Measurements from ENCODE around the gene SPSB3. TPM values are rescaled to one million over a fixed set of nuclear protein-coding genes. Genes with fewer than 3 reads are reported as not detected.

SPSB3 gene
- total and polyA plus RNA-seq, 2 of the 13 experiments (the other 11 are each of a cell fraction or from before 2014, with no cell fraction given), result 13.2 to 21.9 TPM

GRCh38 chr16:1826691-1827573 is 44.6 kb upstream of the SPSB3 start, which contains the start of the genes FAHD1 and HAGH (continued):
- TF ChIP-seq ARID4A (CRISPR knock-in tag; IDR thresholded peaks at IDR 0.05; ENCODE audit: borderline replicate concordance) (peak; percentile 99), ZNF17 (CRISPR knock-in tag; IDR thresholded peaks at IDR 0.05) (no peak), ZNF501 (CRISPR knock-in tag; IDR thresholded peaks at IDR 0.05) (peak; percentile 92), MBD4 (IDR thresholded peaks at IDR 0.05; ENCODE audit: borderline replicate concordance, low read length) (no peak), CERS6 (CRISPR knock-in tag; IDR thresholded peaks at IDR 0.05) (no peak), PRMT3 (CRISPR knock-in tag; IDR thresholded peaks at IDR 0.05; ENCODE audit: borderline replicate concordance, low read depth) (no peak; the same call in 1 of the 2 replicates), TBX2 (CRISPR knock-in tag; IDR thresholded peaks at IDR 0.05; ENCODE audit: borderline replicate concordance) (peak; percentile 95), ZNF660 (CRISPR knock-in tag; IDR thresholded peaks at IDR 0.05; ENCODE audit: borderline replicate concordance, low read depth) (no peak), ZIK1 (CRISPR knock-in tag; IDR thresholded peaks at IDR 0.05; ENCODE audit: borderline replicate concordance, low read depth) (peak; percentile 94), ARID5B (CRISPR knock-in tag; IDR thresholded peaks at IDR 0.05) (peak; percentile 61), ZNF510 (CRISPR knock-in tag; IDR thresholded peaks at IDR 0.05; ENCODE audit: low read depth) (peak; percentile 56; the same call in 1 of the 2 replicates), CREB3 (CRISPR knock-in tag; IDR thresholded peaks at IDR 0.05) (0 out of 2 replicates have a peak, but pooled peaks have one; percentile 16), FUBP1 (CRISPR knock-in tag; IDR thresholded peaks at IDR 0.05; ENCODE audit: borderline replicate concordance) (no peak), ZNF678 (CRISPR knock-in tag; IDR thresholded peaks at IDR 0.05) (0 out of 2 replicates have a peak, but pooled peaks have one; percentile 23), ZNF451 (CRISPR knock-in tag; IDR thresholded peaks at IDR 0.05) (peak; percentile 74; the same call in 1 of the 2 replicates)

Measured in HepG2 (cell line).